HG02571 (cell line): ENCODE measurements around the gene NR6A1.

Experiments
- ATAC-seq: cut with Tn5 transposase; IDR thresholded peaks from one replicate; pipeline ENCODE4 v1.9.1; 2021; ENCODE audit warnings: mild to moderate bottlenecking, moderate library complexity; ENCODE audit not compliant: unreplicated experiment

The NR6A1 gene

DNA sequence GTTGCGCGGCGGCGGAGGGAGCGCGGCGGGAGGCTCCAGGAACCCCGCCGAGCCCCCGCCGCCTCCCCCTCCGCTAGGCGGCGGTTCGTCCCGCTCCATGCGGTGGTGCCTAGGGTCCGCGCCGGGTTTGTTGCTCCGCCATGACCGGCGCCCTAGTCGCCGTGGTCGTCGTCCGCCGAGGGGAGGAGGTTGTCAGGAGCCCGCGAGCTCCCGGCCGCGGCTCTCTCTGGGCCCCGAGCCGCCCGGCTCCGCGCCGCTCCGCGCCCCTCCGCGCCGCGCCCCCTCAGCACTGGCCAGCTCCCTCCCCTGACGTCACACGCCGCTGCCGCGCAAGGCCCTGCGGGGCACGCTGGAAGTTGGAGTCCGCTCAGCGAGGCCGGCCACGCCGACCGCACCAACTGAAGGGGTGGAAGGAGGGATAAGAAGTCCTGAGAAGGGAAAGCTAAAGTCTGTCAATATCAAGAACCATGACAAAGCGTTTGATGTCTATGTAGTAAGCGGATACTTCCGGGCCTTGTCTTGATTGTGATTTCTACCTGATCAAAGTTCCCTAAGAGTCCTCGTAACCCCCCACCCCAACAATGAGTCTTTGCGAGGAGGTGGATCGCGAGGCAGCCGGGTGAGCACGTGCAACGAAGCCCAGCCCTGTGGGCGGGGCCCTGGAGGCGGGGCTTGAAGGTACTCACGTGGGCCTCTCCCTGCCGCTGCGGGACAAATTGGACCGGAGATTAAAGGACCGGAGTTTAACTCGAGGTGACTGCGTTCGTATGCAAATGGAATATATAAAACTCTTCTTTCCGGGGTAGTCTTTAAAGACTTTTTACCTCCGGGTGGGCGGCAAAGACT lies at the start of gene NR6A1:
Gene NR6A1, minus strand, starts transcription at position 291 of the 846 bp plus-strand sequence.
- peak; percentile 79 for ATAC-seq

DNA sequence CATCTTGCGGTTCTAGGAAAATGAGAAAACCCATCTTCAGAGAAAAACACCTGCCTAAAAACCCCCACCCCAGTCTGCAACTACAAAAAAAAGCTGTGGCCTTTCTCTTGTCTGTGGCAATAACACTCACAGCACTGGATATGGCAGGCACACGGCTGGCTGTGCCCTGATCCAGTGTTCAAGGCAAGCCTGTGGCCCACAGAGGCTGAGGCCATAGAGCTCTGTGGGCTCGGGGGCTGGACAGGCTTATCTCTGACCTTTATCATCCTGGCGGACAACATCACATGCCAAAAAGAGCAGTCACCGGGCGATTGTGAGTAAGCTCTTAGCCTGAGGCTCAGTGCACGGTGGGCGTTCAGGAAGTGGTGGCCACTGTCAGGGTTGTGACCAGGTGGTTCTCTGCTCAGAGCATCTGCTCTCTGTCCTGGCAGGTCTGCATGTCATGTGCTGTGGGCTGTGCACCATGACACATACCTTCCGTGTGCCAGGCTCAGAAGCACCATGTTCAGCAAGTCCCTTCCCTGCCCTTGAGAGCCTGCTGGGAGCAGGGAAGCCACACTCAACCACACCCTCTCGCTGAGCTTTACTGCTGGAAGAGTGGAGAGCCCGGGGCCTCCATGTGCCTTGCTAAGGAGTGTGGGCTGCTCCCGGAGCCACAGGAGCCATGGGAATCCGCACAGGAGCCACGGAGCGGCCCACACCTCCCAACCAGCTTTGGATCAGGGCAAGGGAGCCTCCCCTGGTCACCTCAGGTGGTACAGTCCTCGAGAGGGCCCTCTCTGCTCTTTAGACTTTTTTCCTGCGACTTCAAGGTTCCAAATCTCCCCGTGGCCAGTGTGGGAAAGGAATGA lies 47.5 kb upstream of the NR6A1 start:
- peak; percentile 58 for ATAC-seq

DNA sequence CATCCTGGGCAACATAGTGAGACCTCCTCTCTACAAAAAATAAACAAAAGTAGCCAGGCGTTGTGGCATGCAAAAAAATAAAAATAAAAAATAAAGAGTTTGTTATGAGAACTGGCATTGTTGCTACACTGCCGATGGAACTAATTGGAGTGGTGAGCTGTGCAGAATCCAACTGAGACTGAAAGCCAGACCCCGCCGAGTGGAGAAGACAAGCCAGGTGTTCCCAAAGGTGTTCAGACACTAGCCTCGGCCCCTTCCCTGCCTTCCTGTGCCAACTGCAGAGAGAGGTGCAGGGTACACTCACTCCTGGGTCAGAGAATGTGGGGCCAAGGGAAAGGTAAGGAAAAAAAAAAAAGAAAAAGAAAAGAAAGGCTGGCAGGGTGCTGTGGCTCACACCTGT lies 44.5 kb upstream of the NR6A1 start:
- ATAC-seq, result no peak

DNA sequence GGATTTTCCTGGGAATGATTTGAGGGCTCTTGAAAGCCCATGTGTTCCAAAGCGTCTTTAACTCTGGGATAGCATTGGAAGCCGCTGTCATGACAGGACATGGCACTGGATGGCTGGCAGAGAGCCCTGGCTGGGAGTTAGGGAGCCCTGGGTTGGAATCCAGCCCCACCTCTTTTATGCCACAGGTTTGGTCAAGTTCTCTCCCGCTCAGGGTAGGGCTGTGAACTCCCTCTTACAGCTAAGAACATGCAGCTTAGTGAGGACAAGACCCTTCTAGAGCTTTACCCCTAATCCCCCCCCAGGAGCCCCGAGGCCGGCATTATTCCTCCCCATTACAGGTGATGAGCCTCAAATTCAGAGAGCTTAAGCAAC lies 43.0 kb upstream of the NR6A1 start:
- no peak for ATAC-seq

DNA sequence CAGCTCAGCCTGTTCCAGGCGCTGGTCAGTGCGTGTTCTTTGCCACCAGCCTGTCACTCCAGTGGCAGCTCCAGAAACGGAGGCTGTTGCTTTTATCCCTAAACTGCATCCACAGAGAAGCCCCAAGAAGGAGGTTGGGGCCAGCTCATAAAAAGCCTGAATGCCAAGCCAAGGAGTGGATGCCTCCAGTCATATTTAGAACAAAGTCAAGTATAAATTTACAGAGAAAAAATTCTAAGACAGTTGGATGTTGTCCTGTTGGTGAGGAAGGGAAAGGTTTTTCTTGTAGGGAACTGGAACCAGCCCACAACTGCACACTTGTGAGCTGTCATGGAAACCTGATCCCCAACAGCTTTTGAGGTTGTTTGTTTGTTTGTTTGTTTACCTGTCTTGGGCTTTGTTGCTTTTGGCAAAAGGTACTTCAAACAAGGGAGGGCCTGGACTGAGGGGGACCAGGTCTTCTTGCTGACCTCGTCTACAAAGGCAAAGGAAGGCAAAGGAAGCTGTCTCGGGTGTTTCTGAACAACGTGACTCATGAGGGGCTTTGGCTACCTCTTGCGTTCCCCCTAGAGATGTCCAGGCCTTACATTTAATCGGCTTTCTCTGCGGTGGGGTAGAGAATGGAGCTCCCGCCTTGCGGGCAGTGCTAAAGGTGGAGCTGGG lies 42.5 kb upstream of the NR6A1 start:
- ATAC-seq, result no peak

DNA sequence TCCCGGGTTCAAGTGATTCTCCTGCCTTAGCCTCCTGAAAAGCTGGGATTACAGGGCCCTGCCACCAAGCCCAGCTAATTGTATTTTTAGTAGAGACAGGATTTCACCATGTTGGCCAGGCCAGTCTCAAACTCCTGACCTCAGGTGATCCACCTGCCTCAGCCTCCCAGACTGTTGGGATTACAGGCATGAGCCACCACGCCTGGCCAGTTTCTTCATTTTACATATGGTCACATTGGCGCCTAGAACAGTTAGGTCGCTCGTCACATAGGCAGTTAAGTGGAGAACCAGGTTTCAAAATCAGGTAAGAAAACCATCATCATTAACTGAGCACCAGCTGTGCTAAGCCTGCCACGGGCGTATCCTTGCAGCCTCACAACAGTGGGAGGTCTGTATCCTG lies 41.9 kb upstream of the NR6A1 start:
- no peak for ATAC-seq

DNA sequence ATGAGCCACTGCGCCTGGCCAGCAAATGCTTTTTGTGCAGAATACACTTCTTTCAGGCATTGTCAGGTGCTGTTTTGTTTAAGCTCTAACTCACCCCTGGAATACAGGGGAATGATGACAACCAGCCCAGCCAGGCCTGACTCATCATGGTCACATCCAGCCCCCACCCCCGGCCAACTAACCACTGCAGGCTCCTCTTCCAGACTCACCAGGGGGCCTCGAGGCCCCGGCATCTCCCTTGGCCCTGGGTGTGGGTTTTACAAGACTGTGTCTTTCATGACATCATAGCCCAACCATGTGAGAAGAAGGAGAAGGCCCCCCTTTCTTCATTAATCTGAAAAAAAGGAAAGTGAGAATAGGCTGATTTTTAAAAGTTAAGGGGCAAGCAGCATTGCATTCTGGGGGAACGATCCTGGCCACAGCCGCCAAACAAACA lies 41.3 kb upstream of the NR6A1 start:
- ATAC-seq, result no peak

DNA sequence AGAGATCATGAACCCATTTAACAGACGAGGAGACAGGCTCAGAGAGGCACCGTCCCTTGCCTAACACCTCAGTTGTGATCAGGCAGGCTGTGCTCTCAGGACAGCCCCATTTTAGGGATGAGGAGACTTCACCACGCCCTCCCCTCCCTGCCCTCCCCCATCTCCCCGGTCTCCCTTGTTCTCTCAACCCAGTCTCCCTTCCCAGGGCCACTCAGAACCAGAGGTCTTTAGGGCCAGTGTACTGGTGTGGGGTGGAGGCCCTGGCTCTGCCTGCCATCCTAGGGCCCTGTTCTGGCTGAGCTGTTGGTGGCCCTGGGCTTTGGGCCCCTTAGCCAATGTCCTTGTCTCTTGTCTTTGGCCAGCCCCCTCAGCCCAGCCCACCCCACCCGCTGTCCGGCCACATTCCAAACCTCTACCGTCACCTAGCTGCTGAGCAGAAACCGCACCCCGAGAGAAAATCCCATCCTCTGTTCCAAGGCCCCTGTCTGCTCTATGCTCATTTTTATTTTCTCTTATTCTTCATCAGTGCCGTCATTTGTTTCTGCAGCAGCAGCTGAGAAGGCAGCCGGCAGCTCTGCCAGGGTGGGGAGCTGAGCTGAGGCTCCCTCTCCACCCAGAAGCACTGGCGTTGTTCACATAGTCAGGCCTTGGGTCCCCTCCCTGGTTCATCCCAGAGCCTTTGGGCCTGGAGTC lies 39.7 kb upstream of the NR6A1 start:
- no peak for ATAC-seq

DNA sequence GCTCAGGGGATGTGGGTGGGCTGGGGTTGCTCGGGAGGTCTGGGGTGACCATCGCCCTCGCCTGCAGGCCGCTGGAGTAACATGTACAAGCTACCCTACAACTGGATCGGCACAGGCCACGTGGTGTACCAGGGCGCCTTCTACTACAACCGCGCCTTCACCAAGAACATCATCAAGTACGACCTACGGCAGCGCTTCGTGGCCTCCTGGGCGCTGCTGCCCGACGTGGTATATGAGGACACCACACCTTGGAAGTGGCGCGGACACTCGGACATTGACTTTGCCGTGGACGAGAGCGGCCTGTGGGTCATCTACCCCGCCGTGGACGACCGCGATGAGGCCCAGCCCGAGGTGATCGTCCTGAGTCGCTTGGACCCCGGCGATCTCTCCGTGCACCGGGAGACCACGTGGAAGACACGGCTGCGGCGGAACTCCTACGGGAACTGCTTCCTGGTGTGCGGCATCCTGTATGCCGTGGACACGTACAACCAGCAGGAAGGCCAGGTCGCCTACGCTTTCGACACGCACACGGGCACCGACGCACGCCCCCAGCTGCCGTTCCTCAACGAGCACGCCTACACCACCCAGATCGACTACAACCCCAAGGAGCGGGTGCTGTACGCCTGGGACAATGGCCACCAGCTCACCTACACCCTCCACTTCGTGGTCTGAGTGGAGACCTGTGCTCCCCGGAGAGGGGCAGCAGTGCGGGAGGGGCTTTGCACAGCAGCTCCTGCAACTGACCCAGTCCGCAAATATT lies 38.8 kb upstream of the NR6A1 start:
- no peak for ATAC-seq

DNA sequence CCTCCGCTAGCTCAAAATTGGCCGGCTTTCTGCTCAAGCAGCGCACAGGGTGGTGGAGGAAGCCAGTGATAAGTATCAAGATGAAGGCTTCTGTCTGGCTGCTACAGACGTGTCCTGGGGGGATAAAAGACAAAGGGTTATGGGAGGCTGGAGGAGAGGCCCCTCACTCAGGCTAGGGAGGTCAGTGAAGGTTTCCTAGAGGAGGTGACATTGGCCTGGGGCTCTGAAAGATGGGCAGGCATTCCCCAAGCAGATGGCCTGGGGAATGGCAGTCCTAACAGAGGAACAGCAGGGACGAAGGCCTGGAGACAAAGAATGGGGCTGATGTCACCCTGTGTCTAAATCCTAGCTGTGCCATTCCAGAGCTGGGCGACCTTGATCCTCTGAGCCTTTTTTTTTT lies 38.1 kb upstream of the NR6A1 start:
- ATAC-seq, result no peak

DNA sequence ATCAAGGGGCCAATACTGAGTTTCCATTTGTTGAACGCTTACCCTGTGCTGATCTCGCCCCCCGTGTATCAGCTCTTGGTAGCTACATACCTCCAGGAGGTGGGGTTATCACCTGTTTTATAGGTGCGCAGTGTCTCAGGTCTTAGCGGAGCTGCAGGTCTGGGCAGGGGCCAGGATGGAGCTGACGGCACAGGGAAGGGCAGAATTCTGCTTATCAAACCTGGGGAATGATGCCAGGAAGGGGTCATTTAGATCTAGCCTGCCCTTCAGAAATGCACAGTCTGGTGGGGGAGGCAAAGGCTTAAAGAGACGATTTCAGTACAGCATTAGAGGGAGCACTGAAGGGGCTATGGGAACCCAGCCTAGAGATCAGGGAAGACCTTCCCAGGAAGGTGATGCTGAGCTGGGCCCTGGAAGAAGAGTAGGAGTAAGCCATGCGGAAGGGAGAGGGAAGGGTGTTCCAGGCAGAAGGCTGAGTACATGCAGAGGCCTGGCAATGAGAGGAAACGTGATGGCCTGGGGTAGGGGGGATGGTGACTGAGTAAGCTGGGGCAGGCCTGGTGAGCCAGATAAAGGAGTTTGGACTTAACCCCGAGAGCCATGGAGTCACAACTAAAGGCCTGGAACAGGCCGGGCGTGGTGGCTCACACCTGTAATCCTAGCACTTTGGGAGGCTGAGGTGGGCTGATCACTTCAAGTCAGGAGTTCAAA lies 37.3 kb upstream of the NR6A1 start:
- no peak for ATAC-seq

DNA sequence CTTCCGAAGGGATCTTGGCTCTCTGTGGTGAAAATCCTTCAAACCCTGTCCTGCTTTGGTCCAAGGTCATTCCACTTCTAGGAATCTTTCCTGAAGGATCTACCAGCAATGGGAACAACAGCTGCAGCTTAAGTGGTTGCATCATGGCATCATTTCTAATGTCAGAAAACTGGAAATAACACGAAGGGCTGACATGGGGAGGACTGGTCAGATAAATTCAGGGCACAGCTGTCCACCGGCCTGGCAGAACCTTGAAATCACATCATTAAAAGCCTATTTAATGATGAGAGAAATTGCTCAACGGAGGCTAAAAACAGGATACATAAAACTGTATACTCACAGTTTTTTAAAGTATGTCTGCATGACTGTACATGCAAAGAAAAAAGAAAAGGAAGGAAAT lies 34.1 kb upstream of the NR6A1 start:
- ATAC-seq, result no peak

DNA sequence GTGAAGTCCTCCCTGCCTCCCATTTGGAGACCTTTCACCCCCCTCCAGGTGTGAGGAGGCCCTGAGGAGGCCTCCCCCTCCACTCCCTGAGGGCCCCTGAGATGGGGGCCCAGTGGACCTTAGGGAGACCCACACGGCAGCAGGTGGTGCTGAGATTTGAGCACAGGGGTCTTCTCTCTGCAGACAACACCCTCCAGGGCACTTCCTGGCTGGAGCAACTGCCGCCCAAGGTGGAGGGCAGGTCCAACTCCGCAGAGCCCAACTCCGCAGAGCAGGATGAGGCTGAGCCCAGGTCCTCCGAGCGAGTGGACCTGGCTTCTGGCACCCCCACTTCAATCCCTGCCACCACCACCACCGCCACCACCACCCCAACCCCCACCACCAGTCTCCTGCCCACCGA lies 32.8 kb upstream of the NR6A1 start:
- no peak for ATAC-seq

DNA sequence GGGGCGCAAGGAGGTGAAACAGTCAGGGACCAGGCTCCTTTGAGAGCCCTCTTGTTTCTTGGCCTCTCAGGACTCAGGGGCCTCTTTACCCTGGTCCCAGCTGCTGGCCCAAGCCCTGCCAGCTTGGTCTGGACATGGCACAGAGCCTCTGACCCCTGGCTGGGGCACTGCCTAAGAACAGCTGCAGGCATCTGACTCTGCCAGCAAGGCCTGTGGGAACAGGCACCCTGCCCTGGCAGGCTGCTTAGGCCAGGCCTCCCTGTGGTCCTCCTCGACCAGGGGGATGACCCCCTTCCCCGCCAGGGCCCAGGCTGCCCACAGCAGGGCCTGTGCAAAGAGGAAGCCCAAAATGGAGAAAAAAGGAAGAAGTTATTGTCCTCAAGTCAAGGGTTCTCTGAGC lies 31.3 kb upstream of the NR6A1 start:
- no peak for ATAC-seq

DNA sequence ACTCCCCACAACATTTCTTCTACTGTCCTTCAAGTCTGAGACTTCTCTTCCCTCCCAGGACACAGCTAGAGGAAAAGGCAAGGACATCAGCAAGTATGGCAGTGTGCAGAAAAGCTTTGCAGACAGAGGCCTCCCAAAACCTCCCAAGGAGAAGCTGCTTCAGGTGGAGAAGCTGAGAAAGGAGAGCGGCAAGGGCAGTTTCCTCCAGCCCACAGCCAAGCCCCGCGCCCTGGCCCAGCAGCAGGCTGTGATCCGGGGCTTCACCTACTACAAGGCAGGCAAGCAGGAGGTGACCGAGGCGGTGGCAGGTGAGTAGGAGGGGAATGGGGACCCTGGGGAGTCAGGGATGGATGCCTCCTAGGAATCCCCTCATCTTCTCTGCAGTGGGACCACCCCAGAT lies 30.2 kb upstream of the NR6A1 start:
- no peak for ATAC-seq

DNA sequence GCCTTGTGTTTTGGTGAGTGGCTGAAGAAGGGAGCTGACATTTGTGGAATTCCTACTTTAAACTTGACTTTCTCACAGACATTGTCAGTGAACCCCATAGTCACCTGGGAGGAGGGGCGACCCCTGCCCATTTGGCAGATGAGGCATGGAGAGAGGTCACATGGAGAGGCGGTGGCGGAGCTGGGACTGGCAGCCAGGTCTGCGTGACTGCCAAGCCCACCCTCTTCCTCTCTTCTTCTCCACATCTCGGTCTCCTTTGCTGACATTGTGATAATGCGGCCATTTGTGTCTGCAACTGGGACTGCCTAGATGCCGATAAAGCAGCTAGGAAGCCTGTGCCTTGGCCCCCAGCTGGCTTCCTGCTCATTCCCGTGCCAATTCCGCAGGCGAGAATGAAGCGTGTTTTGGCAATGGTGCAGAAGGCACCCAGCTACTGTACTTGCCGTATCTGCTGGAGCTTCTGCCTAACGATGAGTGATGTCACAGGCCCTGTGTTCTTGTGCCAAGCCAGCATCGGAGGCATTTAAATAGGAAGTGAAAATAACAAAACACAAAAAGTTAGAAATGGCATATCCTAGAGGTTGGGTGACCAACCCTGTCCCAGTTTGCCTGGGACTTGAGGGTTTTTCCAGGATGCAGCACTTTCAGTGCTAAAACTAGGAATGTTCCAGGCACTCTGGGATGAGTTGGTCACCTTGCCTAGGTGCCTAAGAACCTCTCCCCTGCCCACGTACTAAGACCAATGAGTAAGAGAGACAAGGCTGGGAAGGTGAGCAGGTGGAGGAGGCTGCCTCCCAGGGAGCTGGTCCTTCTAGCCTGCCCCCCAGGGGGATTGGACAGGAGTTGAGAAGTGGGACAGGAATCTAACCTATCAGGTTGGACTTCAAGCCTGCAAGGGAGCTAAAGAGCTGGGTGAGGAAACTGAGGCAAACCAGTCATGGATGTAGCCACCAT lies 29.5 kb upstream of the NR6A1 start:
- no peak for ATAC-seq

DNA sequence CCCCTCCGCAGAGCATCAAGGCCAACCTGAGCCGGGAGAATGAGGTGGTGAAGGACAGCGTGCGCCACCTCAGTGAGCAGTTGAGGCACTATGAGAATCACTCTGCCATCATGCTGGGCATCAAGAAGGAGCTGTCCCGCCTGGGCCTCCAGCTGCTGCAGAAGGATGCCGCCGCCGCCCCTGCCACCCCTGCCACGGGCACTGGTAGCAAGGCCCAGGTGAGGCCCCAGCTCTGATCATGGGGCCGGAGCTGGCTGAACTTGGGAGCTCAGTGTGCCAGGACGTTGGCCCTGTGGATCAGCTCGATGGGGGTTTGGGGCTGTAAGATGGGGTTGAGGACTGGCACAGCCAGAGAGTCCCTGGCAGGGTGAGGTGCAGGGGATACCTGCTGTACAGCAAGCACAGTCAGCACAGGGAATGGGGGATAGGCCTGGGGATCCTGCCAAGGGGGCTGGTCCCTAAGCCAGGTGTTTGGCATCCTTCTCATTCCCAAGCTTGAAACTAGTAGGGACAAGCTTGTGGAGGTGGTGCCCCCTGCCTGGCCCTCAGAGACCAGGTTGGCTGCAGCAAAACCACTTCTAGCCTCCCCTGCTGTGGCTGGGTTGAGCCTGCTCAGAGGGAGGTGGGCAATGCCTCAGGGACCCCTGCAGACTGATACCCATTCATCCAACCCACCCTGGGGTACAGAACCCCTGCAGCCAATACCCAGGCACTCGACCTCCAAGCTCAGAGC lies 28.3 kb upstream of the NR6A1 start:
- ATAC-seq, result no peak
